ENCODE measurements around the gene ADPGK. TPM values are rescaled to one million over a fixed set of nuclear protein-coding genes. Genes with fewer than 3 reads are reported as not detected.

ADPGK gene
- total RNA-seq, 2 donors from 2014 or later, result 96.8 to 135 TPM

- peak in 1 of 2 donors; percentile 3 for ATAC-seq
- peak overlapping the region; percentile 80 to 91 for H3K27ac Mint-ChIP-seq
- peaks cover 21% of the 10 kb centered on the region for H3K36me3 Mint-ChIP-seq
- DNase-seq (ENCODE audit: low spot score), result no peak
- no peaks in the 10 kb centered on the region for H3K27me3 Mint-ChIP-seq
- H3K9me3 Mint-ChIP-seq, result no peaks in the 10 kb centered on the region
- peaks cover 54 to 76% of the 10 kb centered on the region in 2 donors for H3K4me1 Mint-ChIP-seq (ENCODE audit: low read depth in 2 of 2)
- peak overlapping the region; percentile 86 for H3K4me3 Mint-ChIP-seq
Observed at GRCh38 chr15:72784456-72784876, 908 bp upstream of the ADPGK start.

- H3K27me3 Mint-ChIP-seq, result no peaks in the 10 kb centered on the region
- no peaks in the 10 kb centered on the region for H3K9me3 Mint-ChIP-seq
- peaks cover 56 to 77% of the 10 kb centered on the region in 2 donors for H3K4me1 Mint-ChIP-seq (ENCODE audit: low read depth in 2 of 2)
- peak; percentile 53 to 71 for ATAC-seq
- H3K27ac Mint-ChIP-seq, result peak overlapping the region; percentile 80 to 91
- peak; percentile 70 for DNase-seq (ENCODE audit: low spot score)
- H3K36me3 Mint-ChIP-seq, result peaks cover 27% of the 10 kb centered on the region
- peak overlapping the region; percentile 90 for H3K4me3 Mint-ChIP-seq
Observed at GRCh38 chr15:72783004-72783639, 436 bp downstream of the ADPGK start.

- no peak for DNase-seq (ENCODE audit: low spot score)
- no peak for ATAC-seq
- H3K27ac Mint-ChIP-seq, result peak overlapping the region; percentile 80 to 91
- H3K9me3 Mint-ChIP-seq, result no peaks in the 10 kb centered on the region
- H3K4me3 Mint-ChIP-seq, result peak overlapping the region; percentile 90
- peaks cover 27% of the 10 kb centered on the region for H3K36me3 Mint-ChIP-seq
- peaks cover 56 to 70% of the 10 kb centered on the region in 2 donors for H3K4me1 Mint-ChIP-seq (ENCODE audit: low read depth in 2 of 2)
- no peaks in the 10 kb centered on the region for H3K27me3 Mint-ChIP-seq
Observed at GRCh38 chr15:72782274-72783003, 1.1 kb downstream of the ADPGK start.

GRCh38 chr15:72781631-72782030 is 1.9 kb downstream of the ADPGK start:
- ATAC-seq (no peak), DNase-seq (ENCODE audit: low spot score) (no peak)
- peaks cover 54 to 62% of the 10 kb centered on the region in 2 donors for H3K4me1 Mint-ChIP-seq (ENCODE audit: low read depth in 2 of 2)
- H3K27ac Mint-ChIP-seq, result peak overlapping the region; percentile 12 to 75
- H3K4me3 Mint-ChIP-seq, result peak overlapping the region; percentile 90
- peaks cover 27% of the 10 kb centered on the region for H3K36me3 Mint-ChIP-seq
- H3K27me3 Mint-ChIP-seq, result no peaks in the 10 kb centered on the region
- no peaks in the 10 kb centered on the region for H3K9me3 Mint-ChIP-seq

- Mint-ChIP-seq H3K36me3 (peaks cover 27% of the 10 kb centered on the region), H3K27me3 (no peaks in the 10 kb centered on the region), H3K27ac (no peak overlapping the region), H3K4me3 (no peak overlapping the region), H3K4me1 (ENCODE audit: low read depth in 2 of 2) (peaks cover 37 to 44% of the 10 kb centered on the region in 2 donors), H3K9me3 (no peaks in the 10 kb centered on the region)
- no peak for ATAC-seq
- DNase-seq (ENCODE audit: low spot score), result no peak
Observed at GRCh38 chr15:72778796-72779195, 4.8 kb downstream of the ADPGK start.

- Mint-ChIP-seq H3K27ac (no peak overlapping the region), H3K4me1 (ENCODE audit: low read depth in 2 of 2) (peaks cover 24 to 34% of the 10 kb centered on the region in 2 donors), H3K36me3 (peaks cover 30% of the 10 kb centered on the region), H3K27me3 (no peaks in the 10 kb centered on the region), H3K4me3 (no peak overlapping the region), H3K9me3 (no peaks in the 10 kb centered on the region)
- ATAC-seq (no peak), DNase-seq (ENCODE audit: low spot score) (no peak)
Observed at GRCh38 chr15:72774696-72775383, 8.7 kb downstream of the ADPGK start.

- Mint-ChIP-seq H3K27ac (peak overlapping the region in 1 of 2 donors; percentile 13), H3K27me3 (no peaks in the 10 kb centered on the region), H3K4me3 (no peak overlapping the region), H3K9me3 (peaks cover 3% of the 10 kb centered on the region), H3K36me3 (peaks cover 48% of the 10 kb centered on the region), H3K4me1 (ENCODE audit: low read depth in 2 of 2) (peaks cover 14 to 24% of the 10 kb centered on the region in 2 donors)
- no peak for ATAC-seq
- DNase-seq (ENCODE audit: low spot score), result no peak
Observed at GRCh38 chr15:72771329-72771725, 12.2 kb downstream of the ADPGK start.

- no peaks in the 10 kb centered on the region for H3K27me3 Mint-ChIP-seq
- H3K4me3 Mint-ChIP-seq, result peak overlapping the region; percentile 4
- H3K9me3 Mint-ChIP-seq, result peaks cover 3% of the 10 kb centered on the region
- DNase-seq (ENCODE audit: low spot score) (no peak), ATAC-seq (peak in 1 of 2 donors; percentile 74)
- H3K27ac Mint-ChIP-seq, result peak overlapping the region in 1 of 2 donors; percentile 13
- H3K4me1 Mint-ChIP-seq (ENCODE audit: low read depth in 2 of 2), result peaks cover 14 to 19% of the 10 kb centered on the region in 2 donors
- H3K36me3 Mint-ChIP-seq, result peaks cover 51% of the 10 kb centered on the region
Observed at GRCh38 chr15:72770673-72771328, 12.8 kb downstream of the ADPGK start.

- DNase-seq (ENCODE audit: low spot score) (no peak), ATAC-seq (no peak)
- Mint-ChIP-seq H3K27me3 (no peaks in the 10 kb centered on the region), H3K27ac (no peak overlapping the region), H3K4me1 (ENCODE audit: low read depth in 2 of 2) (peaks cover 10 to 14% of the 10 kb centered on the region in 2 donors), H3K9me3 (peaks cover 3% of the 10 kb centered on the region), H3K36me3 (peaks cover 58% of the 10 kb centered on the region), H3K4me3 (no peak overlapping the region)
Observed at GRCh38 chr15:72766780-72767179, 16.8 kb downstream of the ADPGK start.

GRCh38 chr15:72766025-72766424 is 17.5 kb downstream of the ADPGK start:
- ATAC-seq (no peak), DNase-seq (ENCODE audit: low spot score) (no peak)
- H3K4me1 Mint-ChIP-seq (ENCODE audit: low read depth in 2 of 2), result peaks cover 5 to 10% of the 10 kb centered on the region in 2 donors
- H3K36me3 Mint-ChIP-seq, result peaks cover 54% of the 10 kb centered on the region
- no peak overlapping the region for H3K27ac Mint-ChIP-seq
- no peak overlapping the region for H3K4me3 Mint-ChIP-seq
- peaks cover 3% of the 10 kb centered on the region for H3K9me3 Mint-ChIP-seq
- no peaks in the 10 kb centered on the region for H3K27me3 Mint-ChIP-seq

GRCh38 chr15:72764656-72765055 is 18.9 kb downstream of the ADPGK start:
- ATAC-seq (no peak), DNase-seq (ENCODE audit: low spot score) (no peak)
- Mint-ChIP-seq H3K9me3 (peaks cover 3% of the 10 kb centered on the region), H3K27me3 (no peaks in the 10 kb centered on the region), H3K36me3 (peaks cover 50% of the 10 kb centered on the region), H3K4me1 (ENCODE audit: low read depth in 2 of 2) (peaks cover 0 to 10% of the 10 kb centered on the region in 2 donors), H3K27ac (no peak overlapping the region), H3K4me3 (no peak overlapping the region)

- Mint-ChIP-seq H3K27ac (peak overlapping the region in 1 of 2 donors; percentile 29), H3K4me1 (ENCODE audit: low read depth in 2 of 2) (peaks cover 0 to 24% of the 10 kb centered on the region in 2 donors), H3K36me3 (peaks cover 37% of the 10 kb centered on the region), H3K27me3 (no peaks in the 10 kb centered on the region), H3K9me3 (no peaks in the 10 kb centered on the region), H3K4me3 (no peak overlapping the region)
- DNase-seq (ENCODE audit: low spot score) (no peak), ATAC-seq (no peak)
Observed at GRCh38 chr15:72760590-72761260, 22.8 kb downstream of the ADPGK start.

GRCh38 chr15:72758182-72758581 is 25.4 kb downstream of the ADPGK start:
- Mint-ChIP-seq H3K4me1 (ENCODE audit: low read depth in 2 of 2) (peaks cover 0 to 26% of the 10 kb centered on the region in 2 donors), H3K27ac (no peak overlapping the region), H3K27me3 (no peaks in the 10 kb centered on the region), H3K9me3 (no peaks in the 10 kb centered on the region), H3K4me3 (no peak overlapping the region), H3K36me3 (peaks cover 41% of the 10 kb centered on the region)
- ATAC-seq, result no peak
- DNase-seq (ENCODE audit: low spot score), result no peak

Measured in natural killer cell treated with Interleukin-12 subunit alpha and Interleukin-12 subunit beta and Interleukin-15 and Interleukin-18, amount 100 ng/mL, for 72 hours (primary cell).